Measurements from ENCODE around the gene ID4.
"Not testable (repeated sequence)": the region's sequence is repeated elsewhere in the genome, so short reads cannot be mapped to it uniquely, and the experiment has no call there.

ID4 gene

DNA sequence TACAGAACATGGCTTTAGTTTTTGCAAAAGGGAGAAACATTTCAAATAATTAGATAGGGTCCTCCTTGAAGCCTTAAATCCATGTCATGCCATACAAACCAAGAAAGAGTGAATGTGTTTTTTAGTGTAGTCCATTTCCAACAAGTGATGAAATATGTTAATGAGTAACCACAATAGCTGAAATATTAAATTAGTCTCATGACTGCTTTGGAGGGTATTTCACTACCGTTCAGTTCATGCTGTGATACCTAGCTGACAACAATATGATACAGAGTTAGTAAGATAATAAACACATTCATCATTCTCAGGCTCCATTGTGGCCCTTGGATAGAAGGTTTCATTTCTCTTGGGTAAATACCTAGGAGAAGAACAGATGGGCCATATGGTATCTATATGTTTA, 5.8 kb upstream of the ID4 start:
- DNase-seq (ENCODE audit: low read depth in 2 of 3, low spot score in 1 of 3) = no peak

DNA sequence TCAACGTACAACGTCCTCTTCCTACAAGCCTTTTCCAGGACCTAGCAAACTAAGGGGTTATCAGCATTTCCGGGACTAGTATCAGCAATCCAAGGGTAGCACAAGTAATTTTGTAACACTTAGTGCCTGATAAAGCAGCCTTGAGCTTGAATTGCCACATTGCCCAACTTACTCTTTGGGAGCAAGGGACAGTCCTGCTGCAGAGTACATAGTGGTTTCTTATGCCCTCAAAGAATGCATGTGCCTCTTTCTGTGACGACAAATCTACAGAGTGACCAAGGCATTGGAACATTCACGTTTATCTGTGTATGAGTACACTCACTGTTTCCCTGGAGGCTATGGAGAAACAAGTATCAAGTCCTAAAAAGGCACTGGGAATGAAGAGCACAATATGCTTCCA, 3.2 kb upstream of the ID4 start:
- no peak for DNase-seq (ENCODE audit: low read depth in 2 of 3, low spot score in 1 of 3)

- no peak for DNase-seq (ENCODE audit: low read depth in 2 of 3, low spot score in 1 of 3)
Measured at GRCh38 chr6:19834858-19835257, 2.3 kb upstream of the ID4 start.

- DNase-seq (ENCODE audit: low read depth in 2 of 3, low spot score in 1 of 3) = no peak
Measured at GRCh38 chr6:19835605-19836004, 1.6 kb upstream of the ID4 start.

DNA sequence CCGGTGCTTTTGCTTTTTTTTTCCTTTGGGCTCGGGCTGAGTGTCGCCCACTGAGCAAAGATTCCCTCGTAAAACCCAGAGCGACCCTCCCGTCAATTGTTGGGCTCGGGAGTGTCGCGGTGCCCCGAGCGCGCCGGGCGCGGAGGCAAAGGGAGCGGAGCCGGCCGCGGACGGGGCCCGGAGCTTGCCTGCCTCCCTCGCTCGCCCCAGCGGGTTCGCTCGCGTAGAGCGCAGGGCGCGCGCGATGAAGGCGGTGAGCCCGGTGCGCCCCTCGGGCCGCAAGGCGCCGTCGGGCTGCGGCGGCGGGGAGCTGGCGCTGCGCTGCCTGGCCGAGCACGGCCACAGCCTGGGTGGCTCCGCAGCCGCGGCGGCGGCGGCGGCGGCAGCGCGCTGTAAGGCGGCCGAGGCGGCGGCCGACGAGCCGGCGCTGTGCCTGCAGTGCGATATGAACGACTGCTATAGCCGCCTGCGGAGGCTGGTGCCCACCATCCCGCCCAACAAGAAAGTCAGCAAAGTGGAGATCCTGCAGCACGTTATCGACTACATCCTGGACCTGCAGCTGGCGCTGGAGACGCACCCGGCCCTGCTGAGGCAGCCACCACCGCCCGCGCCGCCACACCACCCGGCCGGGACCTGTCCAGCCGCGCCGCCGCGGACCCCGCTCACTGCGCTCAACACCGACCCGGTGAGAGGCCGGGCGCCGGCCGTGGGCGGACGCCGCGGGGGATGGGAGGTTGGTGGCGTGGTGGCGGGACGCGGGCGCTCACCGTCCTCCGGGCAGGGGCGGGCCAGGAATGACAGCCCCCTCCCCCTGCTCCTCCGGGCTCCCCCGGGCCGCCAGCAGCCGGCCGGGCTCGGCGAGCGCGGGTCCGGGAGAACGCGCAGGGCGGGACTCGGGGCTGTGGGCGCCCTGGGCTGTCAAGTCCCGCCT, 606 bp downstream of the ID4 start:
- DNase-seq (ENCODE audit: low read depth in 2 of 3, low spot score in 1 of 3) = no peak

GRCh38 chr6:19838442-19839236, 1.5 kb downstream of the ID4 start:
- DNase-seq (ENCODE audit: low read depth in 2 of 3, low spot score in 1 of 3) = no peak

GRCh38 chr6:19839237-19839546, 2.0 kb downstream of the ID4 start:
- no peak for DNase-seq (ENCODE audit: low read depth in 2 of 3, low spot score in 1 of 3)

- DNase-seq (ENCODE audit: low read depth in 2 of 3, low spot score in 1 of 3) = no peak
Measured at GRCh38 chr6:19839788-19840187, 2.6 kb downstream of the ID4 start.

GRCh38 chr6:19841181-19841580, 4.0 kb downstream of the ID4 start:
- no peak for DNase-seq (ENCODE audit: low read depth in 2 of 3, low spot score in 1 of 3)

- no peak for DNase-seq (ENCODE audit: low read depth in 2 of 3, low spot score in 1 of 3)
Measured at GRCh38 chr6:19842030-19842615, 5.0 kb downstream of the ID4 start.

DNA sequence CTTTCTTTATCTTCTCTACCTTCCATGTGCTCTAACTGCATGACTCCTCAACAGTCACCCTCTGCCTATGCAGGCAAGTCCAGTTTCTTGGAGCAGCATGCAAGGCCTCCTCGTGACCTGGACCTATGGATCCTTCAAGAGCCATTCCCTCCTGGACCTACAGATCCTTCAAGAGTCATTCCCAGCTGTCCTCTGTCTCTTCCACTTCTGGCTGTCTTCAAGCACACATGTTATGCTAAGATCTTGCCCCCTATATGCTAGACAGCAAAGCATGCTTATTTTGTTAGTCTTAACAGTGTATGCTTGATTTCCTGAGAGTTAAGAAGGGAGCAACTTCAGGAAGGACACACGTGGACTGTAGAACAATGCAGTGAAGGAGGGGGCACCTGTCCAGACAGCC, 7.5 kb downstream of the ID4 start:
- no peak for DNase-seq (ENCODE audit: low read depth in 2 of 3, low spot score in 1 of 3)

DNA sequence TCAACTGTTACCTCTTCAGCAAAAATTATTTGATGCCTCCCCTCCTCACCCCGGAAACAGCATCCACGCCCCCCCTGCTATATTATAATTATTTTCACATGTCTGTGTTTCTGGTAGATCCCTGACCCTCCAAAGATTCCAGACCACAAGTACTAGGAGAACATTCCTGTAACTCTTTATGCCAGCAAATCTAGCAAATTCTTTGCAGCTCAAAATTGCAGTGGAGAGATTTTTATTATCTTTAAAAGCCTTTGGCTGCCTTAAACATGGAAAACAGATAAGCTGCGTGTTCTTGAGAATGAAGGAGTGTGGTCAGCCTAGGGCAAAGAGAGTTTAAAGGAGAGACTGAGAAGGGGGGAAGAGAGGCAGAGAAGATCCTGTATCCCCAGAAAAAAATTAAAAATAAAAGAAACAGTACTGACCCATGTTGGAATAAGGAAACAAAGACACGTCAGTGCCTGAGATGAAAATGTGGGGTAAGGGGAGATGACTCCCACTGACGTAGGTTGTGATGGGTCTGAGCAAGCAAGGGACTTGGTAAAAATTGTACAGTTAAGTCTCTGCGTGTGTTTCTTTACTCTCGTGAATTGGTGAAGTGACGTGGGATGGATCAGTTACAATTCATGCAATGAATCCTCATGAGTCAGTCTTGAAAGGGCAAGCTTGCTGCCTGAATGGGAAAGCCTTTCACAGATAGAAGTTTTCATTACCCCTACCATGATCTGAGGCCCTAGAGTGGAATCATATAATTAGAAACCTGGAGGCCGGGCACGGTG, 8.3 kb downstream of the ID4 start:
- no peak for DNase-seq (ENCODE audit: low read depth in 2 of 3, low spot score in 1 of 3)

DNA sequence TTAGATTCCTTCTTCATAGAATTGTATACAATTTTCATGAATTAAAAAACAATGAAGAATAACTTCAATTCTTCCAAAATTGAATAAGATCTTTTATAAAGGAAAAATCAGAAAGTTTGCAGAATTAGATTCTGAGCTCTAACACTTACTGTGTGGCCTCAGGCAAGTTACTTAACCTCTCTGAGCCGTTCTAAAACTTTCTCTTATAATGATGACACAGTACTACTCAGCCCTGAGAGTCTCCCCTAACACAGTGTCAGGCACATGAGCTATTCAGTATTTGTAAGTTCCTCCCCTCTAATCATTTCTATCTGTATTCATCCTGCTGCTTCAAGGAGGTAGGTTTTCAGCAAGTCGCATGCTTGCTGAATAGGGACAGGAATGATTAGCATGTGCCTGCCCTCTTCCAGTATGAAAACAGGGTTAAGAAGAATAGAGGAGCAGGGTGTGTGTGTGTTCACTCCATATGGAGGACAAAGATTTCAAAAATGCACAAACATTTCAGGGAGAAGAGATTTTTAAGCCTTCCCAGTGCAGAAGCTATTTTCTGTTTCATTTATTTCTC, 11.4 kb downstream of the ID4 start:
- DNase-seq (ENCODE audit: low read depth in 2 of 3, low spot score in 1 of 3) = no peak

GRCh38 chr6:19849196-19849595, 12.0 kb downstream of the ID4 start:
- DNase-seq (ENCODE audit: low read depth in 2 of 3, low spot score in 1 of 3) = no peak

DNA sequence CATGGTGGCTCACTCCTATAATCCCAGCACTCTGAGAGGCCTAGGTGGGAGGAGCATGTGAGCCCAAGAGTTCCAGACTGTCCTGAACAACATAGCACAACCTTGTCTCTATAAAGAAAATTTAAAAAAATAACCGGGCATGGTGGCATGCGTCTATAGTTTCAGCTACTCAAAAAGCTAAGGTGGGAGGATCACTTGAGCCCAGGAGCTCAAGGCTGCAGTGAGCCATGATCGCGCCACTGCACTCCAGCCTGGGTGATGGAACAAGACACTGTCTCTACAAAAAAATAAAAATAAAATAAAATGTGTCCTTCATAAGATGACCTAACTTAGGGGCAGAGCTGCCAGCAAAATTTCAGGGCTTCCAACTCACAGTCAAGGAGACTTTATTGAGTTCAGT, 12.6 kb downstream of the ID4 start:
- DNase-seq (ENCODE audit: low read depth in 2 of 3, low spot score in 1 of 3) = no peak

GRCh38 chr6:19851241-19852089, 14.3 kb downstream of the ID4 start:
- DNase-seq (ENCODE audit: low read depth in 2 of 3, low spot score in 1 of 3) = no peak

- no peak for DNase-seq (ENCODE audit: low read depth in 2 of 3, low spot score in 1 of 3)
Measured at GRCh38 chr6:19852090-19852457, 14.9 kb downstream of the ID4 start.

DNA sequence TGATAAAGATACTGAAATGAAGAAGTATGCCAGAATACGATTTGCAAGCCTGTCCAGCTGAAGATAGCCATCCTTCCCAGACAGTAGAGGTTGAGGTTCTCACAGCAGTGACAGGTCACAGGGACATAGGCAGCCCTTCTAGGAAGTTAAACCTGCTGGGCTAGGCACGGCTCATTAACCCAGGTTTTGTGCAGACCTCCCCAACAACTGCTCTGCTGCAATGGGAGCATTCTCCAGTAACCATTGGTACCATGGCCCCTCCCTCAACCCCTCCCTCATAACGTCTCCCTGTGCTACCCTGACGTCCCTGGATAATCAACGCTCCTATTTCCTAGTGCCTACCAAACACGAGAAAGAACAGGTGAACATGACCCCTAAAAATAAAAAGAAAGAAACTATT, 15.8 kb downstream of the ID4 start:
- DNase-seq (ENCODE audit: low read depth in 2 of 3, low spot score in 1 of 3) = no peak

GRCh38 chr6:19854421-19855015, 17.3 kb downstream of the ID4 start:
- DNase-seq (ENCODE audit: low read depth in 2 of 3, low spot score in 1 of 3) = not testable (repeated sequence)

DNA sequence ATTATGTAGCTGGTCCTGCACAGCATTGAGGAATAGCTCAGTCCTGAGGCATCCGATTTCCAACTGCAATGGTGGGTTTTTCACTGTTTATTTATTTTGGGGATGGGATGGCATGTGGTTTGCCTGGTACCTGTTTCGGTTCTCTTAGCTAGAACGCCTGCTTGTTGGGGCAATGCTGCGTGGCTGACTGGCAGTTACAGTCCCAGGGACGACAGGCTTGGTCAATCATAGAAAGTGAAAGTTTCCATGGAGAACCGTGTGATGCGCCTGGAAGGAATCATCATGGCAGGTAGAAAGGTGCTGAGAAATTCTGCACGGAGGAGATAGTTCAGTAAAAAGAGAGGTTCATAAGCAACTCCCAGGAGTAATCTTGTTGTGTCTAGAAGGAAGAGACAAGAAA, 18.4 kb downstream of the ID4 start:
- DNase-seq (ENCODE audit: low read depth in 2 of 3, low spot score in 1 of 3) = no peak
